Hematopoietic multipotent progenitor cell treated with erythropoietin and hydrocortisone succinate and interleukin-3 and kit ligand, for 8 days (in vitro differentiated cells): ENCODE data around the gene VWF.

ENCODE experiments used
- DNase-seq: peaks from one replicate; pipeline ENCODE4 v3.0.0-alpha.2; 2015

The VWF gene

GRCh38 chr12:5973461-5974115 lies 150.9 kb downstream of the VWF start:
- no peak for DNase-seq

GRCh38 chr12:5972387-5972786 lies 152.1 kb downstream of the VWF start:
- DNase-seq: no peak

- no peak for DNase-seq
Measured at GRCh38 chr12:5971194-5971850, 153.1 kb downstream of the VWF start.

DNA sequence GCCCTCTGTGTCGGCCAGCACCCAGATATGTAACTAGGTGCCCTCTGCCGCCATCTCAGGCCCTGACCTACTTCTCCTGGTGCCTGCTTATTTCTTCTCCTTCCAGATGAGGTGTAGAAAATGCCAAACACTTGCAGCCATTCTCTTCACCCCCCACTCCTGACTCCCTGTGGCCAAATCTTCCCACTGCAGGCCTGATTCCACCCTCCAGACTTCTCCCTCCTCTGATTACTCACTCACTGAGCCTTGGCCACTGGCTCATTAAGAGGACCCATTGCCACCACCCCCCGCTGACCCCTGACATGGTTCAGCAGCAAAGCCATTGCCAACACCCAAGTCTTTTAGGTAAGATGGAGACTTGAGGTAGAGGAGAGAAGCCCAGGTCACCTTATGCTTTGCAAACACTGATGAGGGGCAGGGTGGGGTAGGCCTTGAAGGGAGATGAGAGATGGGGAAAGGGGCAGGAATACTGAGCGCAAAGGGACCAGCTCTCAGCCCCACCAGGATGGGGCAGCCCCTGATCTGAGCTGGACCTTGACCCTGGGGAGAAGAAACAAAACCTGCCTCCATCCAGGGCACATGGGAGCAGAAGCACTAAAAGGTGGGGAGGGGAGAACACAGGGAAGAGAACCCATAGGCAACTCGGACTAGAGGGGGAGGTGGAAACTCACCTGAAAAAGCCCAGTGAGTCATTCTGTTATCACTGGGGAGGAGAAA lies 154.3 kb downstream of the VWF start:
- no peak for DNase-seq

DNA sequence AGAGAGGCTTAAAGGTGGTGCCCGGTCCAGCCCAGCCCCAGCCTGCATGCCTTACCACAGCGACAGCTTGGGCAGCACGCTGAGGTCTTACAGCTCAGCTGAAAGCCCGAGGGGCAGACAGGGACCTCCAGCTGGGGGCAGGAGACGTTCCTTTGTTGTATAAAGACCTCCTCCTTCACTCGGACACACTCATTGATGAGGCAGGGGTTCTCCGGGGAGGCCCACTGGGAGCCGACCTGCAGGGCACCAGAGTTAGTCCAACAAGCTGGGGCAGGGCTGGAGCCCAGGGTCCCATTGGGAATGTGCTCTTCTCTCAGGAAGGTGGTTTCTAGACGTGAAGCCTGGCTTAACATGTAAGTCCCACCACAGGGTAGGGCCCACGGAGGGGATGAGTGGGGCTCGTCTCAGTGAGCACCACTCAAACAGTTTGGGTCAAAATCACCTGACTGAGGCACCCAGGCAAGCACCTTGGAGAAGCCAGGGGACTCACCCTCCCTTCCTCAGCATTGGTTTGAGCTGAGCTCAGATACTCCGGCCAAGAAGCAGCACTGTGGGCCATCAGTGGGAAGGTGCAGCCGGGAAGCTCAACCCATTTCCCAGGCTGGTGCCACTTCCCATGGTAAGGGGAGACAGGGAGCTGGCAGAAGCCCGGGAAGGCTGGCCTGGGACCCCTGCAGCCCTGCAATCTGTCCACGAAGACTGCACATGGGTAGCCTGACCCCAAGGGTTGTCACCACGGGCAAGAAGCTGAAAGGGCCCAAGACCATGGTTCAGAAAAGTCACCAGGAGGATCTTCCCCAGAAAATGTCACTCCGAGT lies 155.1 kb downstream of the VWF start:
- no peak for DNase-seq

DNA sequence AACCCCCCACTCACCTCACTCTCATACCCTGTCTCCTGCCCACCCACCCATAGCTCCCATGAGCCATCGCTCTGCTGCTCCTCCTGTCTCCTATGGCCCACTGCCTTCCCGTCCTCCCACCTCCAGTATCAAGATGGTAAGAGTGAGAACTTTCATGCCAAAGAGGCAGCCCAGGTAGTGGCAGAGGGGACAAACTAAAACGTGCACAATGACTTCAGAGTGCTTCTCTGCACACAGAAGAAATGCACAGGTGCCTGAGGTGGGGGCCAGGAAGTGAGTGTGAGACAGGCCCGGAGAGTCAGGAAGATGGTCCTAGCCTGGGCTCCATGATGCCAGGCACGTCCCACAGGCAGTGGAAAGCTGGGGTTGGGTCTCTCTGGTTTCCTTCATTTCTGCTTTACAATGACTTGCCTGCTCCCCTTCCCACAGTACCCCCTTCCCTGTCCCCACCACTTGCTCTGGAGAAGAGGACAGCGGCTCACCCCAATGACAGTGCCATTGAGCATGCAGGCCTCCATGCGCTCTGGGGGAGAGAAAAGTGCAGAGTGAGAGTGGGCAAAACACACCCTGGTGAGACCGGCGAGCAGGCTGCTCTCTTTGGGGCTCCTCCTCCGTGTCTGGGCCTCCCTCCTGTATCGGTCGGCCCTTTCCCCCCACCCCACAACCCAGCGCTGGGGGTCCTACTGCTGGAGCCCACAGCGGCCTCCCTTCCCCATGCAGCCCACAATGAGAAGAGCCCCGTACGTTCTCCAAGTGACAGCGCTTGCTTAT lies 156.6 kb downstream of the VWF start:
- no peak for DNase-seq

- no peak for DNase-seq
Measured at GRCh38 chr12:5966486-5967095, 157.9 kb downstream of the VWF start.

DNA sequence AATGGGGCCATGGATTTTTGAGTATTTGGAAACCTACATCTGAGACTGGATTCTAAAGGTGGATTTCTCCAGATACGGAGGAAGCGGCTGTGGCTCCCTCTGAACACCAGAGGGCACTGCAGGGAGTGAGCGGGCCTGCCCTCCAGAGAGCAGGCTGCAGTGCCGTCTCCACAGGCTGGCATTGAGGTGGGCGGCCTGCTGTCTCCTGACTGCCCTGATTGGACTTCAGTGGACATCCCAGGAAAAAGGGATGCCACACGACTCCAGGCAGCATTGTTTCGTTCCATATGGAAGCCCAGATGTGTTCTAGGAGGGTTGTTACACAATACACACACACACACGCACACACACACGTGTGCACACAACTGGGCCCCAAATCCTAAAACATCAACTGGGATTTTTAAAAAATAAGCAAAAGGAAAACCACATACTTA lies 158.5 kb downstream of the VWF start:
- peak; percentile 47 for DNase-seq

GRCh38 chr12:5964913-5965900 lies 159.3 kb downstream of the VWF start:
- no peak for DNase-seq

DNA sequence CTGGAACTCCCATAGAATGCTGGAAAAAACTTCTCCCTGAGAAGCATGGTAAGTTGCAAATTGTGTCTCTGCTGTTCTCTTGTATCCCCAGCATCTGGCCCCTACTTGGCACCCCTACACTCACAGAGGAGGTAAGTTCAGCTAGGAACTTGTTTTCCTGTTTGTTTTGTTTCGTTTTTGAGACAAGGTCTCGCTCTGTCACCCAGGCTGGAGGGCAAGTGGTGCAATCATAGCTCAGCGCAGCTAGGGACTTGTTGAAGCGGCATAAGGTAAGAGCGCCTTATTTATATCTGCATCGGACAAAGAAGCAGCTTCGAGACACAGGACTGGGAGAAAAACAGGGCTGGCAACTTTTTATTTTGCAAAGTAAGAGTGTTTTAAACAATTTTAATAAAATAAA lies 161.0 kb downstream of the VWF start:
- DNase-seq: no peak

DNA sequence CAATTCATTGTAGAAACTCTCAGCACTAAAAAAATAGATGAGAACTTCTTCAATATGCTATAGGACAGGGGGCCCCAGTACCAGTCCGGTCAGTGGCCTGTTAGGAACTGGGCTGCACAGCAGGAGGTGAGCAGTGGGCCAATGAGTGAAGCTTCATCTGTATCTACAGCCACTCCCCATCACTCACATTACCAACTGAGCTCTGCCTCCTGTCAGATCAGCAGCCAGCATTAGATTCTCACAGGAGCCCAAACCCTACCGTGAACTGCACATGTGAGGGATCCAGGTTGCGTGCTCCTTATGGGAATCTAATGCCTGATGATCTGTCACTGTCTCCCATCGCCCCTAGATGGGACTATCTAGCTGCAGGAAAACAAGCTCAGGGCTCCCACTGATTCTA lies 163.7 kb downstream of the VWF start:
- no peak for DNase-seq

- DNase-seq: no peak
Measured at GRCh38 chr12:5956987-5957386, 167.5 kb downstream of the VWF start.

- no peak for DNase-seq
Measured at GRCh38 chr12:5954661-5955060, 169.8 kb downstream of the VWF start.

GRCh38 chr12:5953835-5954586 lies 170.5 kb downstream of the VWF start:
- DNase-seq: no peak

GRCh38 chr12:5952031-5952430 lies 172.4 kb downstream of the VWF start:
- DNase-seq: no peak

GRCh38 chr12:5948696-5949095 lies 175.8 kb downstream of the VWF start:
- DNase-seq: no peak

GRCh38 chr12:5947006-5947405 lies 177.5 kb downstream of the VWF start:
- no peak for DNase-seq

DNA sequence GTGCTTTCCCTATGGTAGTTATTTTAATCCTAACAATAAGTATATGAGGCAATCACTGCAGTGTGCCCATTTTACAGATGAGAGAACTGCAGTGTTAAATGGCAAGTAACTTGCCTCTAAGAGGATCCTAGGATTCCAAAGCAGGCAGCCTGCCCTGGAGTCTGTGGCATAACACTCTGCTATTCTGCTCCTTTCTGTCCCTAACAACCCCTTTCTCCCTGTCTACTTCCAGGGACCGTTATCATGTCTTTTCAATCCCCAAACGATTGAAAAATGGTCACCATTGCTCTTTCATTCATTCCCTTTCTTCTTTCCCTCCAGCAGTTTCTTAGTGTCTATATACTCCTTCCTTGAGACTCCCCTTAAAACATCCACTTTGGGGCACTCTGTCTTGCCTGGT lies 178.1 kb downstream of the VWF start:
- no peak for DNase-seq

DNA sequence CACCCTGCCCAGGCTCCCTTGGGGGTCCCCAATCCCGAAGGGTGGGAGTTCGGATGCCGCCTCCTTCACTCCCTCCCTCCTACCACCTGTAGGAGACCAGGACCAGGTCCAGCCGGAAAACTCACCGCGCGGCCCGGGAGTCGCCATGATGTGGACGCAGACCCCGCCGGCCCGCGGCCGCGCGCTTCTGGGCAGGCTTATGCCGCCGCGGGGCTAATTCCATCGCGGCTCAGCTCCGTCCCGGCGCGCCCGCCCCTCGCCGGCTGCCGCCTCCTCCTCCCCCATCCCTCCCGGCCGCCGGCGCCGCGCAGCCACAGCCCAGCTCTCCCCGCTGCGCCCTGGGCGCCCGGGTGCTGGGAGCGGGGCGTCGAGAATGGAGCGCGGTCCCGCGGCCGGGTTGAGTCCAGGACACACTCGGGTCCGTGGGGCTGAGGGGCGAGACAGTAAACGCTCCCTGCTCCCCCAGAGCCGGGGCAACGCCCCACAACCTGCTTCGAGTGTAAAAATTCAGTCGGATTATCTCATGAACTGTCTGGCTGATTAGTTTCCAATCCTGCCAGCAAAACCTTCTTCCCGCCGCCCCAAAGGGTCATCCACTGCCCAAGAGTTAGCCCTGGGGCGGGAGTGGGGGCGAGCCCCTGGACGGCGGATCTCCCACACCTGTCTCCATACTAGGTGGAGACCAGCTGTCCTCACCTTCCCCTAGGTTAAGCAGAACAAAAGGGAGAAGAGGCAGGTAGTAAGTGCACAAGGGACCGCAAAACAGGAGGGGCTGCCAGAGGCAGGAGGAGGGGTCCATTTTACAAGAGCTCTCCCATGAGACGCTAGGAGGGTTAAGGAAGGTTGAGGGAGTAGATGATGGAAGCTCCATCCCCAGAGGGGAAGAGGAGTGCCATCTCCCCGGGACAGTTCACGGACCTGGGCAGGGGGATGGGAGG lies 179.1 kb downstream of the VWF start, which contains the start of gene ANO2:
Gene ANO2 (minus strand): TSS at position 189 of the 938 bp plus-strand sequence. CDS start 42 bp downstream, at position 147.
- DNase-seq: no peak
